Stimulated activated CD8-positive, alpha-beta memory T cell treated with anti-CD3 and anti-CD28 coated beads, Interleukin-4, amount 100 ng/mL, for 48 hours (primary cell): ENCODE measurements around the gene CRIP2.
A peak's percentile ranks its signal among the peaks of the same experiment; 100 is the strongest.

Experiments
- DNase-seq: peaks from one replicate; pipeline ENCODE4 v3.0.0-alpha.2; 2020

CRIP2 gene

GRCh38 chr14:105474483-105475268, at the start of gene CRIP2:
CRIP2 (plus strand) TSS chr14:105474821; CDS start chr14:105474863, 42 bp downstream.
- peak; percentile 45 for DNase-seq

GRCh38 chr14:105424861-105425260, 49.8 kb upstream of the CRIP2 start:
- no peak for DNase-seq

GRCh38 chr14:105425823-105426247, 48.8 kb upstream of the CRIP2 start:
- DNase-seq = no peak

- DNase-seq = no peak
These were observed 48.0 kb upstream of the CRIP2 start for GRCh38 chr14:105426416-105427130.

- no peak for DNase-seq
These were observed 47.2 kb upstream of the CRIP2 start for GRCh38 chr14:105427412-105427811.

- DNase-seq = no peak
These were observed 46.6 kb upstream of the CRIP2 start for GRCh38 chr14:105427936-105428485.

GRCh38 chr14:105430042-105430441, 44.6 kb upstream of the CRIP2 start:
- no peak for DNase-seq

GRCh38 chr14:105430565-105430964, 44.1 kb upstream of the CRIP2 start:
- no peak for DNase-seq

- DNase-seq = no peak
These were observed 43.4 kb upstream of the CRIP2 start for GRCh38 chr14:105431256-105431655.

- DNase-seq = no peak
These were observed 42.0 kb upstream of the CRIP2 start for GRCh38 chr14:105432657-105433056.

- DNase-seq = no peak
These were observed 41.4 kb upstream of the CRIP2 start for GRCh38 chr14:105433161-105433605.

- DNase-seq = no peak
These were observed 38.2 kb upstream of the CRIP2 start for GRCh38 chr14:105436402-105436801.

GRCh38 chr14:105436891-105437722, 37.5 kb upstream of the CRIP2 start:
- no peak for DNase-seq

- DNase-seq = no peak
These were observed 36.7 kb upstream of the CRIP2 start for GRCh38 chr14:105437723-105438500.

- DNase-seq = no peak
These were observed 35.4 kb upstream of the CRIP2 start for GRCh38 chr14:105439179-105439578.

GRCh38 chr14:105439710-105440553, 34.7 kb upstream of the CRIP2 start:
- no peak for DNase-seq

- no peak for DNase-seq
These were observed 34.1 kb upstream of the CRIP2 start for GRCh38 chr14:105440554-105440900.

- no peak for DNase-seq
These were observed 33.6 kb upstream of the CRIP2 start for GRCh38 chr14:105440992-105441391.

GRCh38 chr14:105442125-105442524, 32.5 kb upstream of the CRIP2 start:
- DNase-seq = no peak

- no peak for DNase-seq
These were observed 31.8 kb upstream of the CRIP2 start for GRCh38 chr14:105442834-105443233.

GRCh38 chr14:105444859-105445258, 29.8 kb upstream of the CRIP2 start:
- DNase-seq = no peak
